ENCODE measurements around the gene TMED10. TPM values are rescaled to one million over a fixed set of nuclear protein-coding genes. Genes with fewer than 3 reads are reported as not detected.

The TMED10 gene
- total RNA-seq, 1 experiment from 2014 or later = 709 TPM

DNA sequence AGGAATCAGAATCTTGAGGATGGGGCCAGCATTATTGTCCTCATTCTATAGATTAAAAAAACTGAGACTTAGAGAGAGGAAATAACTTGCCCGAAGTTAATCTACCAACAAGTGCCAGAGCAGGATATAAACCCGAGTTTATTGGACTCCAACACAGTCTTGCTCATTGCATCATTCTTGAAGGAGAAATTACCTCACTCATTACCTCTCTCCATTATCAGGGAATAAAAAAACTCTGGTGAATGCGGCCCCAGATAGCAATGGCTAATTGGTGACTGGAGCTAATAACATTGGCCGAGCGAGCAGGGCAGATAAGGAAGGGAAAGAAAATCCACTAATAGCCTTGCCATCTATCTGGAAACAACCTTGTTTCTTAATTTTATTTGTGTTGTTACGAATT, 24.7 kb upstream of the TMED10 start:
- POLR2A ChIA-PET (ENCODE audit: unreplicated experiment) = interaction anchor here (0.6 to 1.1 kb wide), 4 partner anchors 18 to 93 kb away, joined by 6 to 18 read pairs (median 16); partner anchors contain the start of gene FOS
- peak overlapping the region; percentile 18 for H2AFZ ChIP-seq
- H3K36me3 ChIP-seq (ENCODE audit: low read depth) = no peaks in the 10 kb centered on the region
- intact Hi-C loops (cut with micrococcal nuclease; ENCODE audit: unreplicated experiment) = loop anchor here (2.0 kb wide), 2 partner anchors 22 to 68 kb away; no protein-coding TSS in a partner anchor
- H3K27ac ChIP-seq = peak overlapping the region; percentile 90
- peaks cover 63% of the 10 kb centered on the region for H3F3A ChIP-seq (ENCODE audit: insufficient read depth, low read depth)
- H4K20me1 ChIP-seq (ENCODE audit: insufficient read depth) = no peaks in the 10 kb centered on the region
- peak overlapping the region; percentile 26; the same call in 1 of the 2 replicates for H3K4me3 ChIP-seq
- peak overlapping the region; percentile 74 for H3K4me2 ChIP-seq
- no peaks in the 10 kb centered on the region for H3K27me3 ChIP-seq (ENCODE audit: insufficient read depth, low read depth)
- CTCF ChIA-PET = interaction anchor here (0.7 kb wide), 1 partner anchor 287 kb away, joined by 5 read pairs; no protein-coding TSS in a partner anchor
- H3K4me1 ChIP-seq (replicated peaks; ENCODE audit: insufficient read depth) = peaks cover 75% of the 10 kb centered on the region
- H3K9me3 ChIP-seq (ENCODE audit: insufficient read depth, low read depth) = no peaks in the 10 kb centered on the region
- H3K79me2 ChIP-seq (ENCODE audit: low read depth) = no peaks in the 10 kb centered on the region
- no TSS peak for BruUV-seq (replicated peaks)
- TF ChIP-seq, protein P1, sequence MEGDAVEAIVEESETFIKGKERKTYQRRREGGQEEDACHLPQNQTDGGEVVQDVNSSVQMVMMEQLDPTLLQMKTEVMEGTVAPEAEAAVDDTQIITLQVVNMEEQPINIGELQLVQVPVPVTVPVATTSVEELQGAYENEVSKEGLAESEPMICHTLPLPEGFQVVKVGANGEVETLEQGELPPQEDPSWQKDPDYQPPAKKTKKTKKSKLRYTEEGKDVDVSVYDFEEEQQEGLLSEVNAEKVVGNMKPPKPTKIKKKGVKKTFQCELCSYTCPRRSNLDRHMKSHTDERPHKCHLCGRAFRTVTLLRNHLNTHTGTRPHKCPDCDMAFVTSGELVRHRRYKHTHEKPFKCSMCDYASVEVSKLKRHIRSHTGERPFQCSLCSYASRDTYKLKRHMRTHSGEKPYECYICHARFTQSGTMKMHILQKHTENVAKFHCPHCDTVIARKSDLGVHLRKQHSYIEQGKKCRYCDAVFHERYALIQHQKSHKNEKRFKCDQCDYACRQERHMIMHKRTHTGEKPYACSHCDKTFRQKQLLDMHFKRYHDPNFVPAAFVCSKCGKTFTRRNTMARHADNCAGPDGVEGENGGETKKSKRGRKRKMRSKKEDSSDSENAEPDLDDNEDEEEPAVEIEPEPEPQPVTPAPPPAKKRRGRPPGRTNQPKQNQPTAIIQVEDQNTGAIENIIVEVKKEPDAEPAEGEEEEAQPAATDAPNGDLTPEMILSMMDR (conservative IDR thresholded peaks at IDR 0.05) = no peak
- TF ChIP-seq EZH2 (IDR thresholded peaks at IDR 0.05; ENCODE audit: low read depth) = no peak
- peak in 1 of 2 experiments; percentile 67 for DNase-seq
- peaks cover 5% of the 10 kb centered on the region; the same call in 1 of the 2 replicates for H3K9me2 ChIP-seq (ENCODE audit: insufficient read depth)

GRCh38 chr14:75200451-75200850, 24.0 kb upstream of the TMED10 start:
- no TSS peak for BruUV-seq (replicated peaks)
- Histone ChIP-seq H3K4me1 (replicated peaks; ENCODE audit: insufficient read depth) (peaks cover 73% of the 10 kb centered on the region), H3K9me3 (ENCODE audit: insufficient read depth, low read depth) (no peaks in the 10 kb centered on the region), H3K4me3 (peak overlapping the region; percentile 26; the same call in 1 of the 2 replicates), H3K9me2 (ENCODE audit: insufficient read depth) (peaks cover 5% of the 10 kb centered on the region; the same call in 1 of the 2 replicates), H4K20me1 (ENCODE audit: insufficient read depth) (no peaks in the 10 kb centered on the region), H3K27me3 (ENCODE audit: insufficient read depth, low read depth) (no peaks in the 10 kb centered on the region), H3K4me2 (peak overlapping the region; percentile 74), H3K36me3 (ENCODE audit: low read depth) (no peaks in the 10 kb centered on the region), H3K79me2 (ENCODE audit: low read depth) (no peaks in the 10 kb centered on the region), H3K27ac (peak overlapping the region; percentile 90), H2AFZ (0 out of 2 replicates have a peak overlapping the region, but pooled peaks have one; percentile 18), H3F3A (ENCODE audit: insufficient read depth, low read depth) (peaks cover 57% of the 10 kb centered on the region)
- DNase-seq = peak; percentile 98 to 100
- intact Hi-C loops (cut with micrococcal nuclease; ENCODE audit: unreplicated experiment) = loop anchor here (1.0 to 2.0 kb wide), 9 partner anchors 22 to 95 kb away; partner anchors contain the start of gene TMED10
- CTCF ChIA-PET = interaction anchor here (0.6 to 0.7 kb wide), 2 partner anchors 77 to 288 kb away, joined by 3 to 5 read pairs; no protein-coding TSS in a partner anchor
- POLR2A ChIA-PET (ENCODE audit: unreplicated experiment) = interaction anchor here (0.5 to 1.1 kb wide), 7 partner anchors 30 to 777 kb away, joined by 3 to 18 read pairs (median 10); partner anchors contain the start of gene FOS
- no peak for TF ChIP-seq EZH2 (IDR thresholded peaks at IDR 0.05; ENCODE audit: low read depth)
- TF ChIP-seq, protein P1 (conservative IDR thresholded peaks at IDR 0.05) = no peak

DNA sequence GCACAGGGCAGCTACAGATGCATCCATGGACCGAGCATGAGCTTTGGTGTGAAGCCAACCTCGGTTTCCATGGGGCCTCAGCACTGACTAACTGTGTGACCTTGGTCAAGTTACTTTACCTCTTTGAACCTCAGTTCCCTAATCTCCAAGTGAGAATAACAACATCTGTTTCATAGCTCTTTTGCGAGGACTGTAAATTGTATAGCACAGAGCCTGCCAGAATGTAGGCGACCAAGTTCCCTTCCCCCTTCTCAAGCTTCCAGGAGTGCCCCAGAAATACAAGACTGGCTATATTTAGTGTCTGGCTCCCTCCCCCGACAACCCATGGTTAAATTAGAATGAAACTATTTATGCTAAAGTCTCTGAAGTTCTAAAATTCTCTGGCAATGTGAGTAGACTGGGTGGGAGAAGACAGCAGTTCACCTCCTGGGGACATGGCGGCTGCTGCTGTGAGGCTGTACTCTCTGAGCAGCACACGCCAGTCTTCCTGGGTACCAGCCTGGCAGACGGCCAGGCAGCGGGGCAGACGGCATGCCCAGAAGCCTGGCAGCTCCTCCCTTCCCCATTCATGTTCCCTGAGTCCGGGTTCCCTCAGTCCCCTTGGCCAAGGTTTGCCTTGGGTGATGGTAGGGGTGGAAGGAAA, 22.0 kb upstream of the TMED10 start:
- DNase-seq = no peak
- H3K36me3 ChIP-seq (ENCODE audit: low read depth) = no peaks in the 10 kb centered on the region
- ChIA-PET CTCF (interaction anchor here (0.5 kb wide), 2 partner anchors 66 to 320 kb away, joined by 3 read pairs; no protein-coding TSS in a partner anchor), POLR2A (ENCODE audit: unreplicated experiment) (interaction anchor here (0.5 to 0.6 kb wide), 3 partner anchors 20 to 96 kb away, joined by 3 to 11 read pairs (median 6); no protein-coding TSS in a partner anchor)
- H2AFZ ChIP-seq = no peak overlapping the region
- H3F3A ChIP-seq (ENCODE audit: insufficient read depth, low read depth) = peaks cover 39% of the 10 kb centered on the region
- H3K9me2 ChIP-seq (ENCODE audit: insufficient read depth) = peaks cover 5% of the 10 kb centered on the region; the same call in 1 of the 2 replicates
- no peak for TF ChIP-seq EZH2 (IDR thresholded peaks at IDR 0.05; ENCODE audit: low read depth)
- TF ChIP-seq, protein P1 (conservative IDR thresholded peaks at IDR 0.05) = no peak
- intact Hi-C loops (cut with micrococcal nuclease; ENCODE audit: unreplicated experiment) = no loop called here
- H3K27me3 ChIP-seq (ENCODE audit: insufficient read depth, low read depth) = no peaks in the 10 kb centered on the region
- H3K9me3 ChIP-seq (ENCODE audit: insufficient read depth, low read depth) = no peaks in the 10 kb centered on the region
- no peak overlapping the region for H3K27ac ChIP-seq
- no peak overlapping the region for H3K4me2 ChIP-seq
- no peak overlapping the region for H3K4me3 ChIP-seq
- BruUV-seq (replicated peaks) = no TSS peak
- H3K79me2 ChIP-seq (ENCODE audit: low read depth) = no peaks in the 10 kb centered on the region
- H4K20me1 ChIP-seq (ENCODE audit: insufficient read depth) = no peaks in the 10 kb centered on the region
- peaks cover 56% of the 10 kb centered on the region for H3K4me1 ChIP-seq (replicated peaks; ENCODE audit: insufficient read depth)

Data from PC-9 (cell line).